GM12873 (cell line): ENCODE measurements around the gene LARP1B.

Source experiments
- TF ChIP-seq, protein P1 (sequence below): IDR thresholded peaks from 2 replicates; pipeline ENCODE4 v1.5.1; 2012; ENCODE audit warnings: low read depth, mild to moderate bottlenecking, moderate library complexity, low read length, control low read depth; ENCODE audit not compliant: insufficient read depth; ENCODE audit errors: missing control alignments

LARP1B gene

GRCh38 chr4:128242601-128243000 lies 181.5 kb downstream of the LARP1B start:
- TF ChIP-seq, protein P1, sequence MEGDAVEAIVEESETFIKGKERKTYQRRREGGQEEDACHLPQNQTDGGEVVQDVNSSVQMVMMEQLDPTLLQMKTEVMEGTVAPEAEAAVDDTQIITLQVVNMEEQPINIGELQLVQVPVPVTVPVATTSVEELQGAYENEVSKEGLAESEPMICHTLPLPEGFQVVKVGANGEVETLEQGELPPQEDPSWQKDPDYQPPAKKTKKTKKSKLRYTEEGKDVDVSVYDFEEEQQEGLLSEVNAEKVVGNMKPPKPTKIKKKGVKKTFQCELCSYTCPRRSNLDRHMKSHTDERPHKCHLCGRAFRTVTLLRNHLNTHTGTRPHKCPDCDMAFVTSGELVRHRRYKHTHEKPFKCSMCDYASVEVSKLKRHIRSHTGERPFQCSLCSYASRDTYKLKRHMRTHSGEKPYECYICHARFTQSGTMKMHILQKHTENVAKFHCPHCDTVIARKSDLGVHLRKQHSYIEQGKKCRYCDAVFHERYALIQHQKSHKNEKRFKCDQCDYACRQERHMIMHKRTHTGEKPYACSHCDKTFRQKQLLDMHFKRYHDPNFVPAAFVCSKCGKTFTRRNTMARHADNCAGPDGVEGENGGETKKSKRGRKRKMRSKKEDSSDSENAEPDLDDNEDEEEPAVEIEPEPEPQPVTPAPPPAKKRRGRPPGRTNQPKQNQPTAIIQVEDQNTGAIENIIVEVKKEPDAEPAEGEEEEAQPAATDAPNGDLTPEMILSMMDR, result no peak

DNA sequence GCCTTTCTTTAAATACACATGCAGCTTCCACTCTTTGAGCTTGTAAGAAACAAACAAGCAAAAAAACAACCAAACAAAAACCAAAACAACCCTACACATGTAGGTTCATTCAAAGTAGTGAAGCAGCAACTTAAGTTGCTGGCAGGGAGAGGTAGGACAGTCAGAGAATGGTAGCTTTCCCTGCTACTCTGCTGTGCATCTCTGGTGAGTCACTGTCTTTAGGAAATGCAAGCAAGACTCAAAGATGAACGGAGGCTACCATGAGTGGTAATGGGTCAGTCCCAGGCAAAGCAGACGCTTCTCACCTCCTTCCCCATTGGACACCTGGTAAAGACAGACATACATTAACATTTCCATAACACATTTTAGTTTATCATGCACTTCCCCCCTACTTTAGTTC lies 183.3 kb downstream of the LARP1B start:
- TF ChIP-seq, protein P1, result no peak

GRCh38 chr4:128247906-128248305 lies 186.8 kb downstream of the LARP1B start:
- TF ChIP-seq, protein P1, result no peak

GRCh38 chr4:128249787-128250668 lies 188.9 kb downstream of the LARP1B start:
- TF ChIP-seq, protein P1, result no peak

DNA sequence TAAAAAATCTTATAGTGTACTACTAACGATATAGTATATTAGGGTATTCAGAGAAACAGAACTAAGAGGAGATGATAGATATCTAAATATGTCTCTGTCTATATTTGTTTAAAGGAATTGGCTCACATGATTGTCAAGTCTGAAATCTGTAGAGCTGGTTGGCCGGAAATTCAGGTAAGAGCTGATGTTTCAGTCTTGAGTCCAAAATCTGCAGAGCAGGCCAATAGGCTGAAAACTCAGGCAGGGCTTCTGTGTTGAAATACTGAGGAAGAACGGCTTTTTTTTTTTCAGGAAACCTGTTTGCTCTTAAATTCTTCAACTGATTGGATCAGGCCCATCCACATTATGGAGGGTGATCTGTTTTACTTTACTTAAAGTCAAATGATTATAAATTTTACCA lies 194.8 kb downstream of the LARP1B start:
- TF ChIP-seq, protein P1, result no peak

DNA sequence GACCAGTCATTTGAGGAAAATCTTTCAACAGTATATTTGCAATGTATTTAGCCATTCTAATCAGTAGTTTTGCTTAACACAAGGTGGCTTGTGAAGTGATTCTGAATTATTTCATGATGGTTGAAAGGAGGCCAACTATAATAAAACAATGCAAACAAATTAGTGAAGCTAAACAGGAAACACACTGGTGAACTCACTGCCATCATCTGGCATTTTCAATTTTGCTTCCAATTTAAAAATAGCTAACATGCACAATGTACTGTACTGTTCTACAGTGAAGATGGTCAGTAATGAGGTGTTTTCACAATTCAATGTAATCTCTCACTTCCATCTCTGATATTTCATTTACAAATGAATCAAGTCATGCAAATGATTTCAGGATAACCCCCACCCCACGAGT lies 195.4 kb downstream of the LARP1B start:
- TF ChIP-seq, protein P1, result no peak
